Neural cell (in vitro differentiated cells): ENCODE results near the gene ZNHIT6. TPM values are rescaled to one million over a fixed set of nuclear protein-coding genes. Genes with fewer than 3 reads are reported as not detected.

Experiments
- H2AFZ ChIP-seq: fragments of 200-600, 300-800 bp; sonication (generic), shearing (Covaris generic); 2 replicates; pipeline ENCODE4 v1.6.0; 2014; ENCODE audit warnings: low read depth, mild to moderate bottlenecking, antibody characterized with exemption, low read length, moderate library complexity
- H3F3A ChIP-seq: fragments of 200-600 bp; shearing (Covaris generic); 2 replicates; pipeline ENCODE4 v1.6.1; 2016; ENCODE audit warnings: mild to moderate bottlenecking, moderate library complexity, mixed read lengths, antibody characterized with exemption, low read length; ENCODE audit not compliant: insufficient read depth, poor library complexity, severe bottlenecking
- H3K27ac ChIP-seq: fragments of 200-600, 300-800 bp; sonication (generic), shearing (Covaris generic); 2 replicates; pipeline ENCODE4 v1.5.1; 2014; ENCODE audit warnings: mild to moderate bottlenecking, low read length, moderate library complexity
- H3K27me3 ChIP-seq: fragments of 300-800, 200-600 bp; sonication (generic), shearing (Covaris generic); 2 replicates; pipeline ENCODE4 v1.6.0; 2014; ENCODE audit warnings: mild to moderate bottlenecking, low read depth, low read length, moderate library complexity; ENCODE audit not compliant: insufficient read depth
- H3K36me3 ChIP-seq: fragments of 300-800, 200-600 bp; sonication (generic), shearing (Covaris generic); 2 replicates; pipeline ENCODE4 v1.5.1; 2014; ENCODE audit warnings: mild to moderate bottlenecking, antibody characterized with exemption, low read length, moderate library complexity; ENCODE audit not compliant: insufficient read depth
- H3K4me2 ChIP-seq: fragments of 300-800, 200-600 bp; sonication (generic), shearing (Covaris generic); 2 replicates; pipeline ENCODE4 v1.6.0; 2014; ENCODE audit warnings: mild to moderate bottlenecking, low read length
- H3K4me3 ChIP-seq: fragments of 300-800, 200-600 bp; sonication (generic), shearing (Covaris generic); 2 replicates; pipeline ENCODE4 v1.5.1; 2014; ENCODE audit warnings: mild to moderate bottlenecking, low read length, moderate library complexity
- H3K79me2 ChIP-seq: fragments of 200-600 bp; shearing (Covaris generic); replicated peaks from 2 replicates; pipeline ENCODE4 v1.6.0; 2014; ENCODE audit warnings: mild to moderate bottlenecking, low read length, moderate library complexity; ENCODE audit not compliant: insufficient read depth
- H3K9ac ChIP-seq: fragments of 300-800, 200-600 bp; sonication (generic), shearing (Covaris generic); 2 replicates; pipeline ENCODE4 v1.6.1; 2016; ENCODE audit warnings: mild to moderate bottlenecking, low read length, mixed read lengths
- H3K9me2 ChIP-seq: fragments of 200-600 bp; shearing (Covaris generic); 2 replicates; pipeline ENCODE4 v1.6.1; 2016; ENCODE audit warnings: mild to moderate bottlenecking, low read length, mixed read lengths; ENCODE audit not compliant: insufficient read depth
- H3K9me3 ChIP-seq: fragments of 200-600, 300-800 bp; sonication (generic), shearing (Covaris generic); 2 replicates; pipeline ENCODE4 v1.6.1; 2016; ENCODE audit warnings: mild to moderate bottlenecking, mixed run types, low read length, moderate library complexity, mixed read lengths
- H4K20me1 ChIP-seq: fragments of 200-600 bp; shearing (Covaris generic); 2 replicates; pipeline ENCODE4 v1.6.1; 2016; ENCODE audit warnings: mild to moderate bottlenecking, mixed run types; ENCODE audit not compliant: insufficient read depth
- EP300 ChIP-seq: fragments of 450-650 bp; conservative IDR thresholded peaks from 2 replicates; pipeline ENCODE4 v1.6.1; 2014; ENCODE audit warnings: antibody characterized with exemption, mild to moderate bottlenecking, moderate library complexity; ENCODE audit not compliant: poor library complexity, severe bottlenecking
- EZH2 ChIP-seq: fragments of 200-600, 300-800 bp; shearing (Covaris generic), sonication (generic); IDR thresholded peaks from 2 replicates; pipeline ENCODE4 v1.6.1; 2014; ENCODE audit warnings: antibody characterized with exemption, low read length, borderline replicate concordance, mild to moderate bottlenecking; ENCODE audit not compliant: insufficient read depth, poor library complexity, severe bottlenecking
- MXI1 ChIP-seq: fragments of 450-650 bp; conservative IDR thresholded peaks from 2 replicates; pipeline ENCODE4 v1.6.1; 2014; ENCODE audit warnings: antibody characterized with exemption, mild to moderate bottlenecking; ENCODE audit not compliant: poor library complexity, severe bottlenecking
- POLR2AphosphoS5 ChIP-seq: IDR thresholded peaks from 2 replicates; pipeline ENCODE4 v1.6.1; 2012
- RAD21 ChIP-seq: fragments of 450-650 bp; conservative IDR thresholded peaks from 2 replicates; pipeline ENCODE4 v1.6.1; 2014; ENCODE audit warnings: antibody characterized with exemption, mild to moderate bottlenecking, moderate library complexity
- SMC3 ChIP-seq: fragments of 450-650 bp; conservative IDR thresholded peaks from 2 replicates; pipeline ENCODE4 v1.6.1; 2014; ENCODE audit warnings: antibody characterized with exemption, mild to moderate bottlenecking, moderate library complexity; ENCODE audit not compliant: poor library complexity
- TAF1 ChIP-seq: IDR thresholded peaks from 2 replicates; pipeline ENCODE4 v1.6.1; 2012; ENCODE audit warnings: low read depth
- polyA plus RNA-seq: library from polyadenylated mRNA; depleted of rRNA; stranded (reverse); fragments of >200 nt; gene quantifications from 2 replicates; pipeline ENCODE4 v1.2.3, GENCODE V29; 2014
- TF ChIP-seq, protein P1 (sequence below): IDR thresholded peaks from 2 replicates; pipeline ENCODE4 v1.6.1; 2012; ENCODE audit warnings: borderline replicate concordance
- TF ChIP-seq, protein P2 (sequence below): fragments of 450-650 bp; IDR thresholded peaks from 2 replicates; pipeline ENCODE4 v1.5.1; 2014; ENCODE audit warnings: antibody characterized with exemption, mild to moderate bottlenecking, moderate library complexity; ENCODE audit not compliant: poor library complexity, severe bottlenecking

The ZNHIT6 gene
- polyA plus RNA-seq, 1 donor from 2014 or later, result 16.6 TPM

DNA sequence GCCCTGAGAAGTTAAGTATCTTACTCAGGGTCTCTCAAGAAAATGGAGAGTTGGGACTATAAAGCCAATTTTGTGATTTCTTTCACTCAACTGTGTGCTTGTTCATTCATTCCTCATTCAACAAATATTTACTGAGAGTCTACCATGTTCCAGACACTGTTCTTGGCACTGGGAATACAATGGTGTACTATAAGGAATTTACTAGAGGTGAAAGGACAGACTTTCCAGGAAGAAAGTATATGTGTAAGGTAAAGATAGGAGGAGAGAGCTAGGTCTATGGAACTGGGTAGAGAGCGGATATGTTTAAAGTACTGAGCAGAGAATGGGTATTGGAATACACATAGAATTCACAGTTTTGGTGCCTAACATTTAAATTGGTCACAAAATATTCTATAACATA lies 42.3 kb downstream of the ZNHIT6 start:
- H3K27ac ChIP-seq, result no peak overlapping the region
- H3K4me2 ChIP-seq, result no peak overlapping the region
- no peaks in the 10 kb centered on the region for H3K36me3 ChIP-seq
- no peak overlapping the region for H3K4me3 ChIP-seq
- H3K27me3 ChIP-seq, result no peaks in the 10 kb centered on the region
- H4K20me1 ChIP-seq, result no peaks in the 10 kb centered on the region
- no peaks in the 10 kb centered on the region for H3K79me2 ChIP-seq
- no peak overlapping the region for H3K9ac ChIP-seq
- H3K9me3 ChIP-seq, result no peaks in the 10 kb centered on the region
- no peak overlapping the region for H2AFZ ChIP-seq
- TF ChIP-seq RAD21 (no peak), EZH2 (no peak), SMC3 (no peak), POLR2AphosphoS5 (no peak), TAF1 (no peak), EP300 (no peak), MXI1 (no peak)
- TF ChIP-seq, protein P1, sequence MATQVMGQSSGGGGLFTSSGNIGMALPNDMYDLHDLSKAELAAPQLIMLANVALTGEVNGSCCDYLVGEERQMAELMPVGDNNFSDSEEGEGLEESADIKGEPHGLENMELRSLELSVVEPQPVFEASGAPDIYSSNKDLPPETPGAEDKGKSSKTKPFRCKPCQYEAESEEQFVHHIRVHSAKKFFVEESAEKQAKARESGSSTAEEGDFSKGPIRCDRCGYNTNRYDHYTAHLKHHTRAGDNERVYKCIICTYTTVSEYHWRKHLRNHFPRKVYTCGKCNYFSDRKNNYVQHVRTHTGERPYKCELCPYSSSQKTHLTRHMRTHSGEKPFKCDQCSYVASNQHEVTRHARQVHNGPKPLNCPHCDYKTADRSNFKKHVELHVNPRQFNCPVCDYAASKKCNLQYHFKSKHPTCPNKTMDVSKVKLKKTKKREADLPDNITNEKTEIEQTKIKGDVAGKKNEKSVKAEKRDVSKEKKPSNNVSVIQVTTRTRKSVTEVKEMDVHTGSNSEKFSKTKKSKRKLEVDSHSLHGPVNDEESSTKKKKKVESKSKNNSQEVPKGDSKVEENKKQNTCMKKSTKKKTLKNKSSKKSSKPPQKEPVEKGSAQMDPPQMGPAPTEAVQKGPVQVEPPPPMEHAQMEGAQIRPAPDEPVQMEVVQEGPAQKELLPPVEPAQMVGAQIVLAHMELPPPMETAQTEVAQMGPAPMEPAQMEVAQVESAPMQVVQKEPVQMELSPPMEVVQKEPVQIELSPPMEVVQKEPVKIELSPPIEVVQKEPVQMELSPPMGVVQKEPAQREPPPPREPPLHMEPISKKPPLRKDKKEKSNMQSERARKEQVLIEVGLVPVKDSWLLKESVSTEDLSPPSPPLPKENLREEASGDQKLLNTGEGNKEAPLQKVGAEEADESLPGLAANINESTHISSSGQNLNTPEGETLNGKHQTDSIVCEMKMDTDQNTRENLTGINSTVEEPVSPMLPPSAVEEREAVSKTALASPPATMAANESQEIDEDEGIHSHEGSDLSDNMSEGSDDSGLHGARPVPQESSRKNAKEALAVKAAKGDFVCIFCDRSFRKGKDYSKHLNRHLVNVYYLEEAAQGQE, result no peak
- TF ChIP-seq, protein P2, sequence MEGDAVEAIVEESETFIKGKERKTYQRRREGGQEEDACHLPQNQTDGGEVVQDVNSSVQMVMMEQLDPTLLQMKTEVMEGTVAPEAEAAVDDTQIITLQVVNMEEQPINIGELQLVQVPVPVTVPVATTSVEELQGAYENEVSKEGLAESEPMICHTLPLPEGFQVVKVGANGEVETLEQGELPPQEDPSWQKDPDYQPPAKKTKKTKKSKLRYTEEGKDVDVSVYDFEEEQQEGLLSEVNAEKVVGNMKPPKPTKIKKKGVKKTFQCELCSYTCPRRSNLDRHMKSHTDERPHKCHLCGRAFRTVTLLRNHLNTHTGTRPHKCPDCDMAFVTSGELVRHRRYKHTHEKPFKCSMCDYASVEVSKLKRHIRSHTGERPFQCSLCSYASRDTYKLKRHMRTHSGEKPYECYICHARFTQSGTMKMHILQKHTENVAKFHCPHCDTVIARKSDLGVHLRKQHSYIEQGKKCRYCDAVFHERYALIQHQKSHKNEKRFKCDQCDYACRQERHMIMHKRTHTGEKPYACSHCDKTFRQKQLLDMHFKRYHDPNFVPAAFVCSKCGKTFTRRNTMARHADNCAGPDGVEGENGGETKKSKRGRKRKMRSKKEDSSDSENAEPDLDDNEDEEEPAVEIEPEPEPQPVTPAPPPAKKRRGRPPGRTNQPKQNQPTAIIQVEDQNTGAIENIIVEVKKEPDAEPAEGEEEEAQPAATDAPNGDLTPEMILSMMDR, result no peak
- H3F3A ChIP-seq, result no peaks in the 10 kb centered on the region
- no peaks in the 10 kb centered on the region for H3K9me2 ChIP-seq

DNA sequence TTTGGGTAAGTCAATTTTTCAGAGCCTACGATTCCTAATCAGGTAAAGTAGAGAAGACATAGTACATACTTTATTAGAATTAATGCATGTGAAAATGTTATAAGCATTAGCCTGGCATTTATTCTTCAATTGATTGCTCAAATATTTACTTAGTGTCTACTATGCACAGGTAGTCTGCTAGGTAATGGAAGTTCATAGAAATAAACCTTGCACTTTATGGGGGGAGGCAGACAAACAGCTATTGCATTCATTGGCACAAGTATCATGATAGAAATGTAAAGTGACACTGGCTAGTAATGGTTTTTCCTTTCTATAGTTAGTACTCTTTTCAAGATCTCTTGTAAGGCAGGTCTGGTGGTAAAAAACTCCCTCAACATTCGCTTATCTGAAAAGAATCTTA lies 44.9 kb downstream of the ZNHIT6 start:
- H3K27me3 ChIP-seq, result no peaks in the 10 kb centered on the region
- H3K4me2 ChIP-seq, result no peak overlapping the region
- no peaks in the 10 kb centered on the region for H3K79me2 ChIP-seq
- H3K27ac ChIP-seq, result no peak overlapping the region
- no peaks in the 10 kb centered on the region for H3F3A ChIP-seq
- H3K9me2 ChIP-seq, result no peaks in the 10 kb centered on the region
- no peak for TF ChIP-seq TAF1
- TF ChIP-seq, protein P1, result no peak
- no peak for TF ChIP-seq MXI1
- TF ChIP-seq EP300, result no peak
- no peak for TF ChIP-seq POLR2AphosphoS5
- TF ChIP-seq, protein P2, result no peak
- TF ChIP-seq SMC3, result no peak
- TF ChIP-seq EZH2, result no peak
- no peak for TF ChIP-seq RAD21
- no peak overlapping the region for H3K9ac ChIP-seq
- no peaks in the 10 kb centered on the region for H3K36me3 ChIP-seq
- H3K4me3 ChIP-seq, result no peak overlapping the region
- H3K9me3 ChIP-seq, result no peaks in the 10 kb centered on the region
- no peaks in the 10 kb centered on the region for H4K20me1 ChIP-seq
- H2AFZ ChIP-seq, result no peak overlapping the region
